Kidney (tissue), 14 donors: ENCODE data around the gene ARHGEF7. TPM values are rescaled to one million over a fixed set of nuclear protein-coding genes. Genes with fewer than 3 reads are reported as not detected.
"Not testable (repeated sequence)": the region's sequence is repeated elsewhere in the genome, so short reads cannot be mapped to it uniquely, and the experiment has no call there.

ENCODE experiments used
- DNase-seq, 5 donors: peaks; one replicate each; pipeline ENCODE4 v3.0.0-alpha.2; 2013 to 2020
- FAIRE-seq: peaks from 2 replicates; lab custom pipeline; 2012; peaks lifted over from hg19 to GRCh38; lab: Jason Lieb, UNC
- H3K27ac ChIP-seq, 2 donors: one replicate each; pipeline ENCODE4 v1.7.0; 2013; ENCODE audit warnings: low read depth in 2 of 2, low read length in 2 of 2, inconsistent platforms in 1 of 2
- H3K27me3 ChIP-seq: one replicate; pipeline ENCODE4 v1.7.1; 2013; ENCODE audit warnings: low read length, inconsistent platforms; ENCODE audit not compliant: control insufficient read depth, insufficient read depth
- H3K36me3 ChIP-seq, 3 donors: one replicate each; pipeline versions ENCODE4 v1.7.0 to v1.7.1; 2013; ENCODE audit warnings: low read length in 3 of 3, control low read depth in 1 of 3, inconsistent platforms in 1 of 3; ENCODE audit not compliant: insufficient read depth in 3 of 3, control insufficient read depth in 2 of 3
- H3K4me1 ChIP-seq, 3 donors: one replicate each; pipeline versions ENCODE4 v1.7.0 to v1.7.1; 2013; ENCODE audit warnings: low read length in 3 of 3, inconsistent platforms in 1 of 3, low read depth in 1 of 3; ENCODE audit not compliant: control insufficient read depth in 2 of 3, insufficient read depth in 2 of 3
- H3K4me3 ChIP-seq, 3 donors: one replicate each; pipeline versions ENCODE4 v1.7.0 to v1.8.1; 2013; ENCODE audit warnings: low read length in 3 of 3, control low read depth in 1 of 3, inconsistent platforms in 1 of 3
- H3K9ac ChIP-seq, 3 donors: one replicate each; pipeline versions ENCODE4 v1.7.0 to v1.7.1; 2013; ENCODE audit warnings: low read length in 3 of 3, control low read depth in 1 of 3, inconsistent platforms in 1 of 3
- H3K9me3 ChIP-seq, 3 donors: one replicate each; pipeline versions ENCODE4 v1.7.0 to v1.7.1; 2013; ENCODE audit warnings: low read length in 3 of 3, control low read depth in 1 of 3, inconsistent platforms in 1 of 3; ENCODE audit not compliant: control insufficient read depth in 2 of 3, insufficient read depth in 1 of 3
- intact Hi-C: fragments of 100-400 bp; cut with DNase I; formaldehyde crosslinking; loops from one replicate; pipeline ENCODE4 v1.11.1; 2022
- polyA plus RNA-seq: library from polyadenylated mRNA; stranded (reverse); fragments of 350-450 nt; fragmentation: Illumina TruSeq; extraction: RNeasy Lipid Tissue Mini Kit (QIAGEN cat#74804); gene quantifications from one replicate; pipeline ENCODE4 v1.2.3, GENCODE V29; 2014; ENCODE audit warnings: low read depth, low replicate concordance; ENCODE audit not compliant: insufficient read depth
- total RNA-seq: library from RNA; stranded (reverse); fragmentation: NEBNext Ultra II Directional; extraction: Animal tissue kit (Norgen Biotek cat#: 25700); gene quantifications from one replicate; pipeline ENCODE4 v1.2.1, GENCODE V29; 2021
- TF ChIP-seq, protein P1 (sequence below): IDR thresholded peaks from 3 replicates; pipeline ENCODE4 v1.5.1; 2012; ENCODE audit warnings: mild to moderate bottlenecking, moderate library complexity, borderline replicate concordance; ENCODE audit not compliant: insufficient read depth; ENCODE audit errors: extremely low read depth
- donor health status: control.
- donor health status: control.
- donor health status: control.
- donor health status: control.
- donor health status: control.
- donor health status: DM: yes; HTN: yes; CAD: no.
- donor health status: Normal renal cell carcinoma (clear cell type).

Gene ARHGEF7
- total and polyA plus RNA-seq, 2 donors from 2014 or later, result 17.9 to 56.4 TPM

DNA sequence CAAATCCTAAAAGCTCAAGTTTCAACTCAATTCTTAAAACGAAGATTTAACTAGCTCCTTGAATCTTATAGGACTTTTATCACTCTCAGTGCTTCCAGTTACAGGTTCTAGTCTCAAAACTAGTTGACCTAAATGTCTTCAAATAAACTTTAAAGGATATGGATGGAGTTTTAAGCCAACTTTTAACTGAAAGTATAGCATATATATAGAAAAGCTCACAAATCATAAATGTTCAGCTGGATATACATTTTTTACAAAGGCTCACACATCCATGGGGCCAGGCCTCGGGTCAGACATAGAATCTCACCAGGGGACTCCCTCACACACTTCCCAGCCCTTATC lies 47.1 kb upstream of the ARHGEF7 start:
- peak overlapping the region in 1 of 3 donors; percentile 83 for H3K4me3 ChIP-seq
- no peak for FAIRE-seq
- no peak overlapping the region for H3K27ac ChIP-seq
- H3K36me3 ChIP-seq, result no peaks in the 10 kb centered on the region
- no peaks in the 10 kb centered on the region for H3K27me3 ChIP-seq
- TF ChIP-seq, protein P1, sequence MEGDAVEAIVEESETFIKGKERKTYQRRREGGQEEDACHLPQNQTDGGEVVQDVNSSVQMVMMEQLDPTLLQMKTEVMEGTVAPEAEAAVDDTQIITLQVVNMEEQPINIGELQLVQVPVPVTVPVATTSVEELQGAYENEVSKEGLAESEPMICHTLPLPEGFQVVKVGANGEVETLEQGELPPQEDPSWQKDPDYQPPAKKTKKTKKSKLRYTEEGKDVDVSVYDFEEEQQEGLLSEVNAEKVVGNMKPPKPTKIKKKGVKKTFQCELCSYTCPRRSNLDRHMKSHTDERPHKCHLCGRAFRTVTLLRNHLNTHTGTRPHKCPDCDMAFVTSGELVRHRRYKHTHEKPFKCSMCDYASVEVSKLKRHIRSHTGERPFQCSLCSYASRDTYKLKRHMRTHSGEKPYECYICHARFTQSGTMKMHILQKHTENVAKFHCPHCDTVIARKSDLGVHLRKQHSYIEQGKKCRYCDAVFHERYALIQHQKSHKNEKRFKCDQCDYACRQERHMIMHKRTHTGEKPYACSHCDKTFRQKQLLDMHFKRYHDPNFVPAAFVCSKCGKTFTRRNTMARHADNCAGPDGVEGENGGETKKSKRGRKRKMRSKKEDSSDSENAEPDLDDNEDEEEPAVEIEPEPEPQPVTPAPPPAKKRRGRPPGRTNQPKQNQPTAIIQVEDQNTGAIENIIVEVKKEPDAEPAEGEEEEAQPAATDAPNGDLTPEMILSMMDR, result no peak
- peaks cover 0 to 4% (median 0%) of the 10 kb centered on the region in 3 donors for H3K4me1 ChIP-seq
- no peak for DNase-seq
- intact Hi-C loops, result no loop called here
- H3K9ac ChIP-seq, result peak overlapping the region in 1 of 3 donors; percentile 56
- H3K9me3 ChIP-seq, result no peaks in the 10 kb centered on the region

DNA sequence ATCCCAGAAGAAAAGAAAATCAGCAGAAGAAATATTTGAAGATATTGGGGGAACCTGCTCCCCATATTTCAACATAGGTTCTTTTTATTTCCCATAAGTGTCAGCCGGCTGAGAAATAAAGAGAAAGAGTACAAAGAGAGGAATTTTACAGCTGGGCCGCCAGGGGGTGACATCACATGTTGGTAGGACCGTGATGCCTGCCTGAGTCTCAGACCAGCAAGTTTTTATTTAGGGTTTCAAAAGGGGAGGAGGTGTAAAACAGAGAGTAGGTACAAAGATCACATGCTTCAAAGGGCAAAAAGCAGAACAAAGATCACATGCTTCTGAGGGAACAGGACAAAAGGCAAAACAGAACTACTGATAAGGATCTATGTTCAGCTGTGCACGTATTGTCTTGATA lies 44.0 kb upstream of the ARHGEF7 start:
- not testable (repeated sequence) for H3K9me3 ChIP-seq, DNase-seq, H3K9ac ChIP-seq, FAIRE-seq, H3K4me1 ChIP-seq, H3K27me3 ChIP-seq, H3K27ac ChIP-seq, H3K4me3 ChIP-seq, H3K36me3 ChIP-seq
- intact Hi-C loops, result loop anchor here (10.0 kb wide), 1 partner anchor 154 kb away; no protein-coding TSS in a partner anchor

DNA sequence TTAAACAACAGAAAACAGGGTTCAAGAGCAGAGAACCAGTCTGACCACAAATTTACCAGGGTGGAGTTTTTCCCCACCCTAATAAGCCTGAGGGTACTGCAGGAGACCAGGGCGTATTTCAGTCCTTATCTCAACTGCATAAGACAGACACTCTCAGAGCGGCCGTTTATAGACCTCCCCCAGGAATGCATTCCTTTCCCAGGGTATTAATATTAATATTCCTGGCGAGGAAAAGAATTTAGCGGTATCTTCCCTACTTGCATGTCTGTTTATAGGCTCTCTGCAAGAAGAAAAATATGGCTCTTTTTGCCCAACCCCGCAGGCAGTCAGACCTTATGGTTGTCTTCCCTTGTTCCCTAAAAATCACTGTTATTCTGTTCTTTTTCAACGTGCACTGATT lies 43.6 kb upstream of the ARHGEF7 start:
- H3K4me3 ChIP-seq, DNase-seq, H3K36me3 ChIP-seq, H3K4me1 ChIP-seq, H3K9me3 ChIP-seq, H3K27me3 ChIP-seq, H3K9ac ChIP-seq, FAIRE-seq, H3K27ac ChIP-seq: not testable (repeated sequence)
- intact Hi-C loops, result loop anchor here (10.0 kb wide), 1 partner anchor 153 kb away; no protein-coding TSS in a partner anchor

DNA sequence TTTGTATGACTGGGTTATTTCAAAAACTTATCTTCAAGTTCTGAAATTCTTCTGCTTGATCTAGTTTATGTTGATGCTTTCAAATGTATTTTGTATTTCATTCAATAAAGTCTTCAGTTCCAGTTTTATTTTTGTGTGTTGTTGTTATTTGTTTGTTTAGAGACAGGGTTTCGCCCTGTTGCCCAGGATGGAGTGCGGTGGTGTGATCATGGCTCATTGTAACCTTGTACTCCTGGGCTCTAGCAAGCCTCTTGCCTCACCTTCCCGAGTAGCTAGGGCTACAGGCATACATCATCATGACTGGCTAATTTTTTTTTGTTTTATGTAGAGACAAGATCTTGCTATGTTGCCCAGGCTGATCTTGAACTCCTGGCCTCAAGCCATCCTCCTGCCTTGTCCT lies 40.3 kb upstream of the ARHGEF7 start:
- Histone ChIP-seq H3K36me3 (no peaks in the 10 kb centered on the region), H3K9me3 (peaks cover 0 to 6% (median 0%) of the 10 kb centered on the region in 3 donors), H3K9ac (no peak overlapping the region), H3K4me1 (no peaks in the 10 kb centered on the region), H3K27ac (no peak overlapping the region), H3K27me3 (no peaks in the 10 kb centered on the region), H3K4me3 (no peak overlapping the region)
- intact Hi-C loops, result loop anchor here (10.0 kb wide), 1 partner anchor 150 kb away; no protein-coding TSS in a partner anchor
- FAIRE-seq, result no peak
- TF ChIP-seq, protein P1, result no peak
- no peak for DNase-seq
